Measurements from ENCODE around the gene NUP205. TPM values are rescaled to one million over a fixed set of nuclear protein-coding genes. Genes with fewer than 3 reads are reported as not detected.
A peak's percentile ranks its signal among the peaks of the same experiment; 100 is the strongest.

The NUP205 gene
- total and polyA plus RNA-seq, 2 of the 13 experiments (the other 11 are each of a cell fraction or from before 2014, with no cell fraction given) = 46.2 to 87.2 TPM

GRCh38 chr7:135557455-135558336 is at the start of gene NUP205 (continued):
- TF ChIP-seq ZNF136 (CRISPR knock-in tag; IDR thresholded peaks at IDR 0.05; ENCODE audit: low read depth) (peak; percentile 87; the same call in 1 of the 2 replicates), ZNF792 (CRISPR knock-in tag; IDR thresholded peaks at IDR 0.05) (peak; percentile 91), CERS6 (CRISPR knock-in tag; IDR thresholded peaks at IDR 0.05) (no peak), WIZ (CRISPR knock-in tag; IDR thresholded peaks at IDR 0.05) (no peak), HMGA1 (CRISPR knock-in tag; conservative IDR thresholded peaks at IDR 0.05) (no peak), SMARCC2 (IDR thresholded peaks at IDR 0.05) (no peak), ZNF850 (CRISPR knock-in tag; conservative IDR thresholded peaks at IDR 0.05) (no peak), NFE2L1 (CRISPR knock-in tag; IDR thresholded peaks at IDR 0.05; ENCODE audit: borderline replicate concordance) (no peak), ZNF710 (CRISPR knock-in tag; IDR thresholded peaks at IDR 0.05; ENCODE audit: borderline replicate concordance) (0 out of 2 replicates have a peak, but pooled peaks have one; percentile 27), MEIS2 (CRISPR knock-in tag; IDR thresholded peaks at IDR 0.05) (peak; percentile 54; the same call in 1 of the 2 replicates), ZNF275 (CRISPR knock-in tag; IDR thresholded peaks at IDR 0.05; ENCODE audit: borderline replicate concordance) (peak; percentile 67; the same call in 1 of the 2 replicates), ZNF367 (CRISPR knock-in tag; IDR thresholded peaks at IDR 0.05; ENCODE audit: borderline replicate concordance) (no peak), PAX8 (CRISPR knock-in tag; IDR thresholded peaks at IDR 0.05; ENCODE audit: borderline replicate concordance) (no peak), GATAD2A (CRISPR knock-in tag; IDR thresholded peaks at IDR 0.05) (peak; percentile 31; the same call in 1 of the 2 replicates), ZFP82 (CRISPR knock-in tag; IDR thresholded peaks at IDR 0.05; ENCODE audit: borderline replicate concordance) (0 out of 2 replicates have a peak, but pooled peaks have one; percentile 78), ETS1 (CRISPR knock-in tag; IDR thresholded peaks at IDR 0.05) (no peak), JUN (CRISPR knock-in tag; IDR thresholded peaks at IDR 0.05) (no peak)
- TF ChIP-seq, protein P1, sequence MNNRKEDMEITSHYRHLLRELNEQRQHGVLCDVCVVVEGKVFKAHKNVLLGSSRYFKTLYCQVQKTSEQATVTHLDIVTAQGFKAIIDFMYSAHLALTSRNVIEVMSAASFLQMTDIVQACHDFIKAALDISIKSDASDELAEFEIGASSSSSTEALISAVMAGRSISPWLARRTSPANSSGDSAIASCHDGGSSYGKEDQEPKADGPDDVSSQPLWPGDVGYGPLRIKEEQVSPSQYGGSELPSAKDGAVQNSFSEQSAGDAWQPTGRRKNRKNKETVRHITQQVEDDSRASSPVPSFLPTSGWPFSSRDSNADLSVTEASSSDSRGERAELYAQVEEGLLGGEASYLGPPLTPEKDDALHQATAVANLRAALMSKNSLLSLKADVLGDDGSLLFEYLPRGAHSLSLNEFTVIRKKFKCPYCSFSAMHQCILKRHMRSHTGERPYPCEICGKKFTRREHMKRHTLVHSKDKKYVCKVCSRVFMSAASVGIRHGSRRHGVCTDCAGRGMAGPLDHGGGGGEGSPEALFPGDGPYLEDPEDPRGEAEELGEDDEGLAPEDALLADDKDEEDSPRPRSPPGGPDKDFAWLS (CRISPR knock-in tag; IDR thresholded peaks at IDR 0.05; ENCODE audit: borderline replicate concordance) = no peak; the same call in 1 of the 2 replicates
- TF ChIP-seq, protein P2, sequence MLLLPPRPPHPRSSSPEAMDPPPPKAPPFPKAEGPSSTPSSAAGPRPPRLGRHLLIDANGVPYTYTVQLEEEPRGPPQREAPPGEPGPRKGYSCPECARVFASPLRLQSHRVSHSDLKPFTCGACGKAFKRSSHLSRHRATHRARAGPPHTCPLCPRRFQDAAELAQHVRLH (CRISPR knock-in tag; IDR thresholded peaks at IDR 0.05; ENCODE audit: borderline replicate concordance, low read depth) = peak; percentile 86; the same call in 1 of the 2 replicates
- TF ChIP-seq, protein P3, sequence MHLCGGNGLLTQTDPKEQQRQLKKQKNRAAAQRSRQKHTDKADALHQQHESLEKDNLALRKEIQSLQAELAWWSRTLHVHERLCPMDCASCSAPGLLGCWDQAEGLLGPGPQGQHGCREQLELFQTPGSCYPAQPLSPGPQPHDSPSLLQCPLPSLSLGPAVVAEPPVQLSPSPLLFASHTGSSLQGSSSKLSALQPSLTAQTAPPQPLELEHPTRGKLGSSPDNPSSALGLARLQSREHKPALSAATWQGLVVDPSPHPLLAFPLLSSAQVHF (CRISPR knock-in tag; IDR thresholded peaks at IDR 0.05) = peak; percentile 46; the same call in 1 of the 2 replicates

Measured in HepG2 (cell line).